ENCODE measurements around the gene RFC1.

DNA sequence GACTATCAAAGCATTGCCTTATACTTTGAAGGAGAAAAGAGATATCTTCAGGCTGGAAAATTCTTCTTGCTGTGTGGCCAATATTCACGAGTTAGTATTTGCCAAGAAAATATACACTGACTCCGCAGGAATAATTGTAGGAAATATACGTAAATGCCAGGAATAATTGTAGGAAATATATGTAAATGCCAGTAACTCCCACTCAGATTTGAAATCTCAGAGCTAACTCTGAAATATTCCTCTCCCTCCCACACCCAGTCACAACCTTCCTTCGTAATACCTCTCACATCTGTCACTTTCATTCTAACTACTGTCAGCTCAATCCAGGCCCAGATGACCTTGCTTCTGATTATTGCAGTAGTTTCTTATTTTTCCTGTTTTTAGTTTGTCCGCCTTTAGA, 110.3 kb downstream of the RFC1 start:
- TF ChIP-seq, protein P1, sequence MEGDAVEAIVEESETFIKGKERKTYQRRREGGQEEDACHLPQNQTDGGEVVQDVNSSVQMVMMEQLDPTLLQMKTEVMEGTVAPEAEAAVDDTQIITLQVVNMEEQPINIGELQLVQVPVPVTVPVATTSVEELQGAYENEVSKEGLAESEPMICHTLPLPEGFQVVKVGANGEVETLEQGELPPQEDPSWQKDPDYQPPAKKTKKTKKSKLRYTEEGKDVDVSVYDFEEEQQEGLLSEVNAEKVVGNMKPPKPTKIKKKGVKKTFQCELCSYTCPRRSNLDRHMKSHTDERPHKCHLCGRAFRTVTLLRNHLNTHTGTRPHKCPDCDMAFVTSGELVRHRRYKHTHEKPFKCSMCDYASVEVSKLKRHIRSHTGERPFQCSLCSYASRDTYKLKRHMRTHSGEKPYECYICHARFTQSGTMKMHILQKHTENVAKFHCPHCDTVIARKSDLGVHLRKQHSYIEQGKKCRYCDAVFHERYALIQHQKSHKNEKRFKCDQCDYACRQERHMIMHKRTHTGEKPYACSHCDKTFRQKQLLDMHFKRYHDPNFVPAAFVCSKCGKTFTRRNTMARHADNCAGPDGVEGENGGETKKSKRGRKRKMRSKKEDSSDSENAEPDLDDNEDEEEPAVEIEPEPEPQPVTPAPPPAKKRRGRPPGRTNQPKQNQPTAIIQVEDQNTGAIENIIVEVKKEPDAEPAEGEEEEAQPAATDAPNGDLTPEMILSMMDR (conservative IDR thresholded peaks at IDR 0.05; ENCODE audit: low read depth, low read length) = no peak
- TF ChIP-seq RAD21 (IDR thresholded peaks at IDR 0.05; ENCODE audit: low read length) = no peak
- TF ChIP-seq POLR2A (IDR thresholded peaks at IDR 0.05; ENCODE audit: low read depth, low read length) = no peak
- TF ChIP-seq ELK1 (IDR thresholded peaks at IDR 0.05; ENCODE audit: borderline replicate concordance, low read depth, low read length) = no peak
- TF ChIP-seq BHLHE40 (IDR thresholded peaks at IDR 0.05; ENCODE audit: low read depth, low read length) = no peak
- TF ChIP-seq CHD1 (IDR thresholded peaks at IDR 0.05; ENCODE audit: low read depth, low read length) = no peak
- TF ChIP-seq NFE2L2 (IDR thresholded peaks at IDR 0.05; ENCODE audit: low read depth, low read length) = no peak
- TF ChIP-seq SMC3 (IDR thresholded peaks at IDR 0.05; ENCODE audit: low read depth, low read length) = no peak
- TF ChIP-seq MAFK (IDR thresholded peaks at IDR 0.05; ENCODE audit: low read depth, low read length) = no peak
- TF ChIP-seq FOS (IDR thresholded peaks at IDR 0.05; ENCODE audit: low read depth, low read length) = no peak
- TF ChIP-seq RCOR1 (IDR thresholded peaks at IDR 0.05; ENCODE audit: insufficient replicate concordance, low read length) = no peak
- TF ChIP-seq RFX5 (IDR thresholded peaks at IDR 0.05; ENCODE audit: low read depth, low read length) = no peak

All from IMR-90 (cell line).